SU-DHL-6 (cell line): ENCODE measurements around the gene KCNJ1.

Experiments
- H2AFZ ChIP-seq: fragments of 200-600 bp; sonication (generic); 2 replicates; pipeline ENCODE4 v1.6.1; 2014; ENCODE audit warnings: low read depth, mild to moderate bottlenecking, moderate library complexity, mixed read lengths, antibody characterized with exemption, low read length; ENCODE audit not compliant: severe bottlenecking
- H3F3A ChIP-seq: fragments of 200-600 bp; shearing (Covaris generic); 2 replicates; pipeline ENCODE4 v1.6.0; 2016; ENCODE audit warnings: antibody characterized with exemption, mild to moderate bottlenecking; ENCODE audit not compliant: insufficient read depth
- H3K27ac ChIP-seq: fragments of 200-600 bp; sonication (generic); 2 replicates; pipeline ENCODE4 v1.5.1; 2016; ENCODE audit warnings: low read depth, mild to moderate bottlenecking, low read length, moderate library complexity, mixed read lengths
- H3K27me3 ChIP-seq: fragments of 200-600 bp; sonication (generic), shearing (Covaris generic); 2 replicates; pipeline ENCODE4 v1.6.0; 2014; ENCODE audit warnings: mild to moderate bottlenecking, low read length
- H3K36me3 ChIP-seq: fragments of 200-600 bp; sonication (generic); 2 replicates; pipeline ENCODE4 v1.6.1; 2014; ENCODE audit warnings: mild to moderate bottlenecking, low read length, mixed read lengths
- H3K4me2 ChIP-seq: fragments of 300-600, 200-600 bp; shearing (Covaris generic), sonication (generic); 2 replicates; pipeline ENCODE4 v1.6.0; 2014; ENCODE audit warnings: low read length, low read depth, mild to moderate bottlenecking; ENCODE audit not compliant: poor library complexity, severe bottlenecking
- H3K4me3 ChIP-seq: fragments of 200-600 bp; sonication (generic); 2 replicates; pipeline ENCODE4 v1.5.1; 2014; ENCODE audit warnings: antibody characterized with exemption, low read length, mild to moderate bottlenecking, mixed read lengths; ENCODE audit not compliant: insufficient read depth, poor library complexity, severe bottlenecking
- H3K79me2 ChIP-seq: fragments of 200-600 bp; sonication (generic); 2 replicates; pipeline ENCODE4 v1.6.1; 2014; ENCODE audit warnings: mild to moderate bottlenecking, low read length, moderate library complexity; ENCODE audit not compliant: insufficient read depth
- H3K9ac ChIP-seq: fragments of 200-600 bp; sonication (generic); 2 replicates; pipeline ENCODE4 v1.7.0; 2014; ENCODE audit warnings: mild to moderate bottlenecking, low read length
- H3K9me2 ChIP-seq: fragments of 200-600 bp; sonication (generic); replicated peaks from 2 replicates; pipeline ENCODE4 v1.6.1; 2014; ENCODE audit warnings: low read length; ENCODE audit not compliant: insufficient read depth
- H3K9me3 ChIP-seq: fragments of 200-600 bp; sonication (generic); 2 replicates; pipeline ENCODE4 v1.6.1; 2014; ENCODE audit warnings: low read length, mixed read lengths; ENCODE audit not compliant: insufficient read depth
- H4K20me1 ChIP-seq: fragments of 200-600 bp; sonication (generic); 2 replicates; pipeline ENCODE4 v1.6.1; 2014; ENCODE audit warnings: low read depth, mild to moderate bottlenecking, antibody characterized with exemption, low read length, moderate library complexity, mixed read lengths
- CTCF ChIP-seq: fragments of 200-600 bp; sonication (generic); IDR thresholded peaks from one replicate; pipeline ENCODE4 v1.5.1; 2017; ENCODE audit warnings: antibody characterized with exemption, mild to moderate bottlenecking, low read length, moderate library complexity; ENCODE audit not compliant: insufficient read depth, poor library complexity, severe bottlenecking
- EZH2phosphoT487 ChIP-seq: fragments of 200-600 bp; sonication (generic), shearing (Covaris generic); conservative IDR thresholded peaks from 2 replicates; pipeline ENCODE4 v1.6.1; 2018; ENCODE audit warnings: mild to moderate bottlenecking, antibody characterized with exemption, low read length, moderate library complexity, mixed read lengths

KCNJ1 gene

GRCh38 chr11:128806506-128807261, 60.4 kb downstream of the KCNJ1 start:
- no peaks in the 10 kb centered on the region for H4K20me1 ChIP-seq
- H3K9me2 ChIP-seq = no peaks in the 10 kb centered on the region
- no peaks in the 10 kb centered on the region; the same call in 1 of the 2 replicates for H3K36me3 ChIP-seq
- no peak for TF ChIP-seq CTCF
- no peak for TF ChIP-seq EZH2phosphoT487
- no peaks in the 10 kb centered on the region for H3K9me3 ChIP-seq
- H2AFZ ChIP-seq = no peak overlapping the region
- H3K27me3 ChIP-seq = no peaks in the 10 kb centered on the region
- H3K4me2 ChIP-seq = no peak overlapping the region
- no peak overlapping the region for H3K4me3 ChIP-seq
- no peaks in the 10 kb centered on the region for H3F3A ChIP-seq
- no peak overlapping the region for H3K27ac ChIP-seq
- H3K79me2 ChIP-seq = no peaks in the 10 kb centered on the region
- H3K9ac ChIP-seq = no peak overlapping the region

- Histone ChIP-seq H2AFZ (no peak overlapping the region), H3K4me3 (no peak overlapping the region), H4K20me1 (no peaks in the 10 kb centered on the region), H3K79me2 (no peaks in the 10 kb centered on the region), H3F3A (no peaks in the 10 kb centered on the region), H3K27me3 (no peaks in the 10 kb centered on the region), H3K9me2 (no peaks in the 10 kb centered on the region), H3K9me3 (no peaks in the 10 kb centered on the region), H3K36me3 (no peaks in the 10 kb centered on the region; the same call in 1 of the 2 replicates), H3K9ac (no peak overlapping the region), H3K27ac (no peak overlapping the region), H3K4me2 (no peak overlapping the region)
- TF ChIP-seq CTCF (no peak), EZH2phosphoT487 (no peak)
Observed at GRCh38 chr11:128804481-128804880, 62.6 kb downstream of the KCNJ1 start.

- H3K4me3 ChIP-seq = no peak overlapping the region
- TF ChIP-seq CTCF (no peak), EZH2phosphoT487 (no peak)
- no peaks in the 10 kb centered on the region for H3K79me2 ChIP-seq
- H3K36me3 ChIP-seq = no peaks in the 10 kb centered on the region
- no peak overlapping the region for H3K9ac ChIP-seq
- no peaks in the 10 kb centered on the region for H3F3A ChIP-seq
- H4K20me1 ChIP-seq = no peaks in the 10 kb centered on the region
- no peak overlapping the region for H2AFZ ChIP-seq
- H3K9me3 ChIP-seq = no peaks in the 10 kb centered on the region
- H3K27me3 ChIP-seq = no peaks in the 10 kb centered on the region
- no peaks in the 10 kb centered on the region for H3K9me2 ChIP-seq
- H3K4me2 ChIP-seq = no peak overlapping the region
- no peak overlapping the region for H3K27ac ChIP-seq
Observed at GRCh38 chr11:128803449-128804245, 63.4 kb downstream of the KCNJ1 start.
